Naive thymus-derived CD4-positive, alpha-beta T cell (primary cell): ENCODE results near the gene CMYA5. TPM values are rescaled to one million over a fixed set of nuclear protein-coding genes. Genes with fewer than 3 reads are reported as not detected.

Experiments
- ATAC-seq: fragments of 150-1000 bp; cut with Tn5 transposase; 2 replicates; pipeline ENCODE4 v1.10.0; 2021; ENCODE audit warnings: mild to moderate bottlenecking, moderate library complexity
- CTCF ChIA-PET: fragments of 350-600 bp; sonication (Branson Sonifier 250); formaldehyde crosslinking; loops from one replicate; lab custom pipeline; 2021; ENCODE audit warnings: antibody characterized with exemption; lab: Charles Lee
- POLR2A ChIA-PET: fragments of 350-600 bp; sonication (Branson Sonifier 250); formaldehyde crosslinking; loops from one replicate; lab custom pipeline; 2021; ENCODE audit warnings: antibody characterized with exemption, inconsistent platforms; lab: Charles Lee
- DNase-seq, 9 donors: peaks; one replicate each; pipeline versions ENCODE4 v3.0.0 to v3.0.0-alpha.2; 2020 to 2022; ENCODE audit warnings: mixed read lengths in 1 of 9
- H3K27ac ChIP-seq: one replicate; pipeline ENCODE4 v1.7.0; 2013; ENCODE audit warnings: mild to moderate bottlenecking, low read depth, low read length, moderate library complexity
- H3K27me3 ChIP-seq, 2 donors: one replicate each; pipeline ENCODE4 v1.7.0; 2013; ENCODE audit warnings: low read length in 2 of 2, mild to moderate bottlenecking in 2 of 2, moderate library complexity in 2 of 2; ENCODE audit not compliant: control insufficient read depth in 2 of 2, insufficient read depth in 2 of 2
- H3K36me3 ChIP-seq, 3 experiments: 1 replicate in 2 of 3; 2 replicates in 1 of 3; pipeline ENCODE4 v1.7.0; 2013; ENCODE audit warnings: low read length in 3 of 3, mild to moderate bottlenecking in 3 of 3, moderate library complexity in 1 of 3; ENCODE audit not compliant: insufficient read depth in 3 of 3, control insufficient read depth in 2 of 3
- H3K4me1 ChIP-seq, 2 donors: one replicate each; pipeline ENCODE4 v1.7.0; 2013; ENCODE audit warnings: low read length in 2 of 2, mild to moderate bottlenecking in 2 of 2, moderate library complexity in 1 of 2; ENCODE audit not compliant: control insufficient read depth in 2 of 2, insufficient read depth in 2 of 2
- H3K4me3 ChIP-seq: 2 replicates; pipeline ENCODE4 v1.7.0; 2013; ENCODE audit warnings: mild to moderate bottlenecking, low read length
- H3K9me3 ChIP-seq, 3 experiments: 1 replicate in 2 of 3; 2 replicates in 1 of 3; pipeline ENCODE4 v1.7.0; 2013; ENCODE audit warnings: low read length in 3 of 3; ENCODE audit not compliant: control insufficient read depth in 2 of 3
- H3K27ac Mint-ChIP-seq, 9 donors: one replicate each; pipeline ENCODE4 v1.8.0; 2020 to 2022; ENCODE audit warnings: mixed read lengths in 9 of 9, mild to moderate bottlenecking in 8 of 9, moderate library complexity in 5 of 9, inconsistent platforms in 2 of 9
- H3K27me3 Mint-ChIP-seq, 5 donors: one replicate each; pipeline ENCODE4 v1.8.0; 2021 to 2022; ENCODE audit warnings: mixed read lengths in 5 of 5, mild to moderate bottlenecking in 1 of 5
- H3K36me3 Mint-ChIP-seq, 5 donors: one replicate each; pipeline ENCODE4 v1.8.0; 2020 to 2022; ENCODE audit warnings: mixed read lengths in 5 of 5, mild to moderate bottlenecking in 3 of 5, inconsistent platforms in 1 of 5
- H3K4me1 Mint-ChIP-seq, 7 donors: one replicate each; pipeline ENCODE4 v1.8.0; 2020 to 2022; ENCODE audit warnings: mixed read lengths in 7 of 7, mild to moderate bottlenecking in 3 of 7, inconsistent platforms in 1 of 7
- H3K4me3 Mint-ChIP-seq, 10 donors: one replicate each; pipeline ENCODE4 v1.8.0; 2020 to 2022; ENCODE audit warnings: mild to moderate bottlenecking in 10 of 10, mixed read lengths in 10 of 10, moderate library complexity in 6 of 10, inconsistent platforms in 2 of 10
- H3K9me3 Mint-ChIP-seq, 11 donors: one replicate each; pipeline ENCODE4 v1.8.0; 2020 to 2022; ENCODE audit warnings: mixed read lengths in 11 of 11, mild to moderate bottlenecking in 4 of 11, inconsistent platforms in 1 of 11, moderate library complexity in 1 of 11
- intact Hi-C, 2 donors: fragments of 100-400 bp; cut with micrococcal nuclease; formaldehyde crosslinking; loops; one replicate each; pipeline ENCODE4 v1.15.1; 2023
- polyA plus RNA-seq, 2 donors: library from polyadenylated mRNA; unstranded; fragments of 300-500 nt; fragmentation: Illumina TruSeq; gene quantifications; one replicate each; pipeline ENCODE4 v1.2.3, GENCODE V29; 2021
- total RNA-seq, 6 experiments: library from RNA in 5 of 6; stranded (reverse) in 5 of 6; gene quantifications; 1 replicate in 5 of 6; 2 replicates in 1 of 6; pipeline ENCODE4 v1.2.3 and lab custom pipeline; 2021 to 2026

The CMYA5 gene
- total and polyA plus RNA-seq, 7 experiments from 2014 or later = 0.08 to 0.27 (median 0.14) TPM; not detected in 1

DNA sequence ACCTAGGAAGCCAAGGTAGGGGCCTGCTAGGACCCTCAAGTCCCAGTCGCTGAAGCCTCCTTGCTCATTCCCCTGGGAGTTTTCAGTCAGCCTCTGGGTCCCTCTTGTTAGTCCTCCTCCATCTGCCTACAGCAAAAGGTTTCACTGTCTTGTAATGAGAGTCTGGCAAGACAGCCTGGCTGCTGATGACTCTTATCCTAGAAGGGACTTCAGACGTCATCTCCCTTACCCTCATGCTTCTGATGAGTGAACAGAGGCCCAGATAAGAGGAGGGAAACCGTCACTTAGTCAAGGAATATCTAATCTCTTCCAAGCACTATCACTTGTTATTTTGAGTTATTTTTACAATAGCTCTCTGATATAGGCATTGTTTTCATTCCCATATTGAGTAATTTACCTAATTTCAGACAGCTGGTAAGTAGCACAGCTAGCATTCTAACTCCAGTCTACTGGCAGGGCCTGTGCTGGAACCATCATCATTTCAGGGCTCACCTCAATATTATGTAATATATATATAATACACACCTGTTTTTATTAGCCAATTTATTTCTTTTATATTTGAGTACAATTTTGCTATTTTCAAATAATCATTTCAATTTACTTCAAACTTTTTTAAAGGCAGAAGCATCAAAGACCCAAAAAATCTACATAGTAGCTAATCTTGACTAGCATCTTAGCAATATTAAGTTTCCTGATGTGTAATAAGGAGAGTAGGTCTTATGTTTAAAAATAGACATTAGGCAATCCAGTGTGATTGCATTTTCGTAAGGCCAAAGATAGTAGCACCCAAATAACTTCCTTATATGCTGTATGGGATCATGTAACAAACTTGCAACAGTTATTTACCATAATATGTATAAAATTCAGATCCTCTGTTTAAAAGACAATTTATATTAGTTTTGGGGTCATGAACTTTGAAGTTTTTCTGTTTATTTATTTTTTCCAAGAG, 7.9 kb downstream of the CMYA5 start:
- CTCF ChIA-PET = interaction anchor here (0.6 to 0.7 kb wide), 2 partner anchors 368 to 706 kb away, joined by 3 to 5 read pairs; no protein-coding TSS in a partner anchor
- no peak overlapping the region for H3K27ac Mint-ChIP-seq
- intact Hi-C loops = no loop called here
- POLR2A ChIA-PET = no interaction called here
- H3K27ac ChIP-seq = no peak overlapping the region
- DNase-seq = no peak
- H3K27me3 ChIP-seq = no peaks in the 10 kb centered on the region
- no peaks in the 10 kb centered on the region for H3K9me3 Mint-ChIP-seq
- H3K4me3 Mint-ChIP-seq = no peak overlapping the region
- peak; percentile 54 for ATAC-seq
- H3K36me3 Mint-ChIP-seq = no peaks in the 10 kb centered on the region
- H3K27me3 Mint-ChIP-seq = no peaks in the 10 kb centered on the region
- no peaks in the 10 kb centered on the region for H3K36me3 ChIP-seq
- H3K4me3 ChIP-seq = no peak overlapping the region
- H3K4me1 ChIP-seq = no peaks in the 10 kb centered on the region
- H3K4me1 Mint-ChIP-seq = peaks cover 0 to 14% (median 0%) of the 10 kb centered on the region in 7 donors
- H3K9me3 ChIP-seq = no peaks in the 10 kb centered on the region

DNA sequence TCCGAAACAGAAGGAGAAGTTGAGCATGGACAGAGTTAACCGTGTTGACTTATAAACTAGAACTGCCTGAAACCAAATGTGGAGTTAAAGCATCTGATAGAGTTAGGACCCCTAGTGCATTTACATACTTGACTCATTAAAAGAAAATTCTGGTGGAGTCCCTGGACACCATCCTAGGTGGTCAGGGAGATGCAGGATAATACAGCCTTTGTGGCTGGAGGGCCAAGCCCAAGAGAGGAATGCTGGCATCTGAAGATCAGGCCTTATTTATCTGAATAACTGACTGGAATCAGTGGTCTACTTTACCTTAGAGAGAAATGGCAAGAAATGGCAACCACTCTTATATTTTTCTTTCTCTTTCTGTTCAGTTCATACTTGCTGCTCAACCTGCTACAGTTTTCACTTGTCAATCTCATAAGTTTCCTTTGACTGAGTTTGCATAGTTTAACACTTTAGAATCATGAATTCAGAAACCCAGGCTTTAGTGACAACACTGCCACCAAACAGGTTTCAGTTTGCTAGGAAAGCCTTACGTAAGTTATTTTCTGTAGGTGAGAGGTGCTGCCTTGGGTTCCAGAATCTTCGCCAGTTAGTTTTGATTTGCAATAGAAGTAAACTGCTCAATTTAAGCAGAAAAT, 10.2 kb downstream of the CMYA5 start:
- H3K9me3 Mint-ChIP-seq = no peaks in the 10 kb centered on the region
- no peak overlapping the region for H3K27ac Mint-ChIP-seq
- H3K9me3 ChIP-seq = no peaks in the 10 kb centered on the region
- H3K27me3 ChIP-seq = no peaks in the 10 kb centered on the region
- H3K4me1 Mint-ChIP-seq = peaks cover 0 to 17% (median 6%) of the 10 kb centered on the region in 7 donors
- H3K27me3 Mint-ChIP-seq = no peaks in the 10 kb centered on the region
- H3K4me3 Mint-ChIP-seq = no peak overlapping the region
- H3K27ac ChIP-seq = no peak overlapping the region
- no peak overlapping the region for H3K4me3 ChIP-seq
- no peaks in the 10 kb centered on the region for H3K36me3 Mint-ChIP-seq
- no peaks in the 10 kb centered on the region for H3K36me3 ChIP-seq
- H3K4me1 ChIP-seq = no peaks in the 10 kb centered on the region
- intact Hi-C loops = loop anchor here (5.0 kb wide), 2 partner anchors 72 to 148 kb away; no protein-coding TSS in a partner anchor
- CTCF ChIA-PET = no interaction called here
- DNase-seq (no peak), ATAC-seq (no peak)
- POLR2A ChIA-PET = interaction anchor here (0.6 kb wide), 1 partner anchor 648 kb away, joined by 3 read pairs; no protein-coding TSS in a partner anchor

DNA sequence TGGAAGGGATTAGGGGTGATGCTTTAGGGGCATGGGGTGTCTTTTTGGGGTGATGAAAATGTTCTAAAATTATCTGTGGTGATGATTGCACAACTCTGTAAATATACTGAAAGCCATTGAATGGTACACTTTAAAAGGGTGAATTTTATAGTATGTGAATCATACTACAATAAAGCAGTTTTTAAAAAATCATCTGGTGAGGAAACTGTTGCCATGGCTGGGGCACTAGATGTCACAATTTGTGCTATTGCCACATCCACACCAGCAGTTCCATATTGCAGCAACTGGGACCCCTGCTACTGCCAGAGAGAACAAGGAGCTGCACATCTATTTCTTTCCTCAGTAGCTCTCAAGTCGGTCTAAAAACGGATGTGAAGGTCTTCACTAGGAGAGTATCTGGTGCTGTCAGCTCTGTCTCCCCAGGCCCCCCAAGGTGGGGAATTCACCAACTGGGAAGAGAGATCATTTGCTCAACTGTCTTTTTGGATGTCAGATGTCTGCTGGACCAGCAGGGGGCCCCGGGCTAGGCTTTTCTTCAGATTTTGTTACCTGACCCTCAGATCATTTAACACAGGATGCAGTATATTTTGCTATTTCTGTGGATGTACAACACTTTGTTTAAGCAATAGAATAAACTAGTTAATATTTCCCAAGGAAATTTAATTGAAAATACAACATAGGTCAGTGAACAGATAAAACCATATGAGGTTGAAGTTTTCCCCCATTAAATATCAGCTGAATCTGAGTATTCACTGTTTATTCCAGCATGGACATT, 13.2 kb downstream of the CMYA5 start:
- POLR2A ChIA-PET = no interaction called here
- no peak overlapping the region for H3K27ac Mint-ChIP-seq
- H3K4me3 ChIP-seq = no peak overlapping the region
- peak in 7 of 9 donors; percentile 14 to 55 (median 52) for DNase-seq
- no peaks in the 10 kb centered on the region for H3K27me3 ChIP-seq
- intact Hi-C loops = loop anchor here (1.0 to 5.0 kb wide), 4 partner anchors 70 to 381 kb away; no protein-coding TSS in a partner anchor
- H3K36me3 ChIP-seq = no peaks in the 10 kb centered on the region
- H3K9me3 Mint-ChIP-seq = peaks cover 0 to 7% (median 2%) of the 10 kb centered on the region in 11 donors
- CTCF ChIA-PET = interaction anchor here (0.5 to 1.5 kb wide), 4 partner anchors 32 to 72 kb away, joined by 3 to 4 read pairs (median 3); no protein-coding TSS in a partner anchor
- peak; percentile 52 for ATAC-seq
- peaks cover 0 to 17% (median 6%) of the 10 kb centered on the region in 7 donors for H3K4me1 Mint-ChIP-seq
- no peaks in the 10 kb centered on the region for H3K36me3 Mint-ChIP-seq
- H3K27ac ChIP-seq = no peak overlapping the region
- H3K4me1 ChIP-seq = no peaks in the 10 kb centered on the region
- no peaks in the 10 kb centered on the region for H3K9me3 ChIP-seq
- H3K4me3 Mint-ChIP-seq = no peak overlapping the region
- H3K27me3 Mint-ChIP-seq = no peaks in the 10 kb centered on the region

DNA sequence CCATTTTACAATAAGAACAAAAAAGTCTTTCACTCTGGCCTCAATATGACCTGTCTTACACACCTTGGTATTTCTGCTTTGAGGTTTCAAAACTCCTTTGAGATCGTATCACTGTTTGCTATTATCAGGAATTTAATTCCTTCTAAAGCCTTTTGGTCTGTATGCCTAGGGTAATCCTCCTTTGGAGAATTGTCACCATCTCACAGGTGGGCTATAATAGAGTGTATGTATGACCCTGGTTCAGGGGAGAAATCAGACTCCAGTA, 13.7 kb downstream of the CMYA5 start:
- peaks cover 0 to 7% (median 2%) of the 10 kb centered on the region in 11 donors for H3K9me3 Mint-ChIP-seq
- CTCF ChIA-PET = interaction anchor here (0.7 to 1.5 kb wide), 3 partner anchors 31 to 71 kb away, joined by 3 to 4 read pairs (median 3); no protein-coding TSS in a partner anchor
- H3K36me3 Mint-ChIP-seq = no peaks in the 10 kb centered on the region
- H3K4me1 Mint-ChIP-seq = peaks cover 0 to 16% (median 6%) of the 10 kb centered on the region in 7 donors
- no peak overlapping the region for H3K27ac Mint-ChIP-seq
- H3K27ac ChIP-seq = no peak overlapping the region
- no peaks in the 10 kb centered on the region for H3K36me3 ChIP-seq
- H3K27me3 ChIP-seq = no peaks in the 10 kb centered on the region
- no peaks in the 10 kb centered on the region for H3K9me3 ChIP-seq
- no peak overlapping the region for H3K4me3 Mint-ChIP-seq
- no peak for DNase-seq
- POLR2A ChIA-PET = no interaction called here
- intact Hi-C loops = loop anchor here (1.0 to 5.0 kb wide), 4 partner anchors 69 to 380 kb away; no protein-coding TSS in a partner anchor
- no peak overlapping the region for H3K4me3 ChIP-seq
- H3K27me3 Mint-ChIP-seq = no peaks in the 10 kb centered on the region
- no peaks in the 10 kb centered on the region for H3K4me1 ChIP-seq
- ATAC-seq = no peak

DNA sequence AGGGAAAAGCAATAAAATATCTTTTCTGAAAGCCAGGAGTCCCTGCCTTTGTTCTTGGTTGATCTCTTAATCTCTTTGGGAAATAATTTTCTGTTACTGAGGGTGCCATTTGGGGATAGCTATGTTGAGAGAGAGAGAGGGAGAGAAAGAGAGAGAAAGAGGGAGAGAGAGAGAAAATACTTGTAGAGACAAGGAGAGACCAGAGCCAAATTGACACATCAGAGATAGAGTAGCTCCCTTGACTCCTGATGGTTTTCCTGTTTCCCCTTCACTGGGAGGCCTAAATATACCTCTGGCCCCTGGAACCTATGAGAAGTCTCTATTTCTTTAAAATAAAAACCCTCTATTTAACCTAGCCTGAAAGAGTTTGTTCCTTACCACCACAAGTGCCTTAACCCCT, 14.9 kb downstream of the CMYA5 start:
- Histone ChIP-seq H3K4me1 (no peaks in the 10 kb centered on the region), H3K27me3 (no peaks in the 10 kb centered on the region), H3K4me3 (no peak overlapping the region), H3K36me3 (no peaks in the 10 kb centered on the region), H3K27ac (no peak overlapping the region), H3K9me3 (no peaks in the 10 kb centered on the region)
- Mint-ChIP-seq H3K9me3 (peaks cover 0 to 7% (median 2%) of the 10 kb centered on the region in 11 donors), H3K4me3 (no peak overlapping the region), H3K4me1 (peaks cover 0 to 11% (median 6%) of the 10 kb centered on the region in 7 donors), H3K36me3 (no peaks in the 10 kb centered on the region), H3K27me3 (no peaks in the 10 kb centered on the region), H3K27ac (no peak overlapping the region)
- ChIA-PET POLR2A (no interaction called here), CTCF (interaction anchor here (0.6 to 1.5 kb wide), 2 partner anchors 70 to 1595 kb away, joined by 3 read pairs; no protein-coding TSS in a partner anchor)
- no peak for DNase-seq
- intact Hi-C loops = loop anchor here (5.0 kb wide), 2 partner anchors 68 to 152 kb away; no protein-coding TSS in a partner anchor
- no peak for ATAC-seq

DNA sequence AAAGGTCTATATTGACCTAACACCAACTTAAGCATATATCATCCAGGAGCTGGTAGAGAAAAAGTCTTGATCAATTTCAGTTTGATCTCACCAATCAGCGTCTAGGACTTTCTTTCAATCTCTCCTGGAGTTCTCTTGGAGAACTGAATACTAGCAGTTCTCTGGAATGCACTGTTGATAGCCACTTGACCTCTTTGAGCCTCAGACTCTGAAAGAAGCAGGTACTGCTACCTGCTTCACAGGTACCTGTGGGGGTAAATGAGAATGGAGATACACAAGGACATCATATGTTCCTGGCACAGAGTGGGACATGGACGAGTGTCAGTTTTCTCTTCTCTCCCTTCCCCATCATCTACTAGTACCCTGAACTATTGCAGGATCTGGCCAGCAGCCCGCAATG, 16.0 kb downstream of the CMYA5 start:
- Histone ChIP-seq H3K36me3 (no peaks in the 10 kb centered on the region), H3K9me3 (no peaks in the 10 kb centered on the region), H3K4me3 (no peak overlapping the region), H3K4me1 (no peaks in the 10 kb centered on the region), H3K27me3 (no peaks in the 10 kb centered on the region), H3K27ac (no peak overlapping the region)
- Mint-ChIP-seq H3K4me3 (no peak overlapping the region), H3K27me3 (no peaks in the 10 kb centered on the region), H3K9me3 (peaks cover 0 to 7% (median 2%) of the 10 kb centered on the region in 11 donors), H3K36me3 (no peaks in the 10 kb centered on the region), H3K4me1 (peaks cover 0 to 7% (median 2%) of the 10 kb centered on the region in 7 donors), H3K27ac (no peak overlapping the region)
- intact Hi-C loops = no loop called here
- ChIA-PET POLR2A (no interaction called here), CTCF (no interaction called here)
- ATAC-seq (no peak), DNase-seq (no peak)
